GM18502 (cell line): ENCODE measurements around the gene AKAP1.

Experiments used
- ATAC-seq: cut with Tn5 transposase; IDR thresholded peaks from one replicate; pipeline ENCODE4 v1.9.1; 2021; ENCODE audit warnings: mild to moderate bottlenecking; ENCODE audit not compliant: unreplicated experiment, poor library complexity

AKAP1 gene

DNA sequence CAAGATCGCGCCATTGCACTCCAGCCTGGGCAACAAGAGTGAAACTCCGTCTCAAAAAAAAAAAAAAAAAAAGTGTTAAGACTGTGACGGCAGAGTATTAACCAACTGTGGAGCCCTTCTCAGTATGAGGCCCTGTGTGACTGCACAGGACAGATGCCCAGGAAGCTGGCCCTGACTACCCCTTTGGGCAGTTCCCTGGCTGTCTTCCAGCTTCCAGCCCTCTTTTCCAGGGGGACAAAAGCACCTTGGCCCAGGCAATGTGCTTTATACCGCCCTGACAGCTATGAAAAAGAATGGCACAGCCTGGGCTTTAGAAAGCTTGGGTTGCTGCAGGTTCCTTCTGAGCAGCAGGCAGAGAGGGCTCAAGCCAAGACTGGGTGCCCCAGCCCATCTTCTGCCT is 61.2 kb downstream of the AKAP1 start:
- ATAC-seq: no peak

DNA sequence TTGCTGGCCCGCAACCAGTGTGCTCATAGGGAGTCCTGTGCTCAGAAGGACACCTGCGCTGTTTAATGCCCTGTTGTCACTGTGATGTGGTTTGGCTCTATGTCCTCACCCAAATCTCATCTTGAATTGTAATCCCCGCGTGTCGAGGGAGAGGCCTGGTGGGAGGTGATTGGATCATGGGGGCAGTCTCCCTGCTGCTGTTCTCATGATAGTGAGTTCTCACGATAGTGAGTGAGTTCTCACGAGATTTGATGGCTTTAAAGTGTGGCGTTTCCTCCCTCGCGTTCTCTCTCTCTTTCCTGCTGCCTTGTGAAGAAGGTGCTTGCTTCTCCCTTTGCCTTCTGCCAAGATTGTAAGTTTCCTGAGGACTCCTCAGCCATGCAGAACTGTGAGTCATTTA is 66.8 kb downstream of the AKAP1 start:
- no peak for ATAC-seq

DNA sequence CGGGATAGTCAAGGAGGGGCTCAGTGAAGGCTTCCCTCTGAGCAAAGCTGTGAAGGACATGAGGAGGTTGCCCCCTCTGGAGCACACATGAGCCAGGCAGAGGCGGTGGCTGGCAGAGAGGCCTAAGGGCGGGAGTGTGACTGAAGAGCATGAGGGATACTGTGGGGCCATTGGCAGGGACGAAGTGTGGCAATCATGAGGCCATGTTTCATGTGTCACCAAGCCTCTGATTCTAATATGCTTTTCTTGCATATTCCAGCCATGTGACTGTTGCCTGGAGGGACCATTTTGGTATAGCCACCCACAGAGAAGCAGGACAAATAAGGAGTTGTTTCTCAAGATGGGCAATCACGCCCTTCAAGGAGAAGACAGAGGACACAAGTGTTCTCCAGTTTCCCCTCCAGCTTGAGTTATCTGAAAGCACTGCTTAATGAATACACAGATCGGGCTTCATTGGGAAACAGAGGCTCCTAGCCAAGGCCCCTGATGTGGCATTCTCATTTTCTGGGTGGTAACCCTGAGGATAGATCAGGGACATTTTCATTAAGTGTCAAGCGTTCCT is 68.0 kb downstream of the AKAP1 start:
- ATAC-seq: no peak

DNA sequence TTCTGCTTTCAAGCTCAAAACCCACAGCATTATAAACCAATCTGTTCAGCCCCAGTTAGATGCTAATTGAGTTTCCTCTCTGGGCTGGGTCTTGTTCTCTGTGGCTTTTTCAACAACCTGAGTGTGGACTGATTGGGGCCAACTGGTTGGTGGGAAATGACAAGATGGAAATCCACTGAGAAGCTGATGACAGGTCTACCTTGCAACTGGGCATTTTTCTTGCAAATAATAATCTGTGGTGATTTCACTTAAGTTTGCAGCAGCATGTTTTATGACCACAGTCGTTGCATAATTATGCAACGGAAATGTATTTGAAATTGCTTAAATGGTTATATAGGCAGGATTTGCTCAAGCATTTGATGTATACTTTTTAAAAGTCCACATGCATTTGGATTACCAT is 69.9 kb downstream of the AKAP1 start:
- no peak for ATAC-seq

DNA sequence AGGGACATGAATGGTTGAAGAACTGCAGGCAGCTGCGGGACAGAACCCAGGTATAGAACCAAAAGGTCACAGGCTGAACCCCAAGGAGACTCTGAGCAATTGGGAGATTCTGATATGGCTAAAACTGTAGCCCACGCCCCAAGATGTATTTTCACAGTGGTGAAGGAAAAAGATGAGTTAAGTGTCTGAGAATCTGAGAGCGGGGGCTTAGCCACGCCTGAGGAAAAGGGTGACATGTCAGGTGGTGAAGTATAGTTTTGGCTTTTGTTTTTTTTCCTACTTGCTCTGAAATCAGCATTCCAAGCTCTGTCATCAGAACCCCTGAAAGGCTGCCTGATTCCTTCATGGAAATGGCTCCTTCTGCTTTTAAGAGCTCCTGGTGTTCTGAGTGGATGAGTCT is 73.3 kb downstream of the AKAP1 start:
- ATAC-seq: no peak

DNA sequence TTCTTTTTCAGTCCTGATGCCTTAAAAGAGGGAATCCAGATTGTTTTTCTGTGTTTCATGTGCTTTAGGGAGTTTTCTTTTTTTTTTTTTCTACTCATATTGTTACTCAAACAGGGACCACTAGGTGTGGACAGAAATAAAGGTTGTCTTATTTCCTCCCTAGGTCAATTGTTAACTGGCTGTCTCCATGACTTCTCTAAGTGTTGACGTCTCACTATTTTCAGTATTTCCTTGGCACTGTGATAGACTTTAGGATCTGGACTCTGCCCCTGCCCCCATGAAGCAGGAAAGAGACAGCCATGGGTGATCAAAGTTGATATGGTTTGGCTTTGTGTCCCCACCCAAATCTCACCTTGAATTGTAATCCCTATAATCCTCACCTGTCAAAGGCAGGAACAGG is 73.7 kb downstream of the AKAP1 start:
- no peak for ATAC-seq

DNA sequence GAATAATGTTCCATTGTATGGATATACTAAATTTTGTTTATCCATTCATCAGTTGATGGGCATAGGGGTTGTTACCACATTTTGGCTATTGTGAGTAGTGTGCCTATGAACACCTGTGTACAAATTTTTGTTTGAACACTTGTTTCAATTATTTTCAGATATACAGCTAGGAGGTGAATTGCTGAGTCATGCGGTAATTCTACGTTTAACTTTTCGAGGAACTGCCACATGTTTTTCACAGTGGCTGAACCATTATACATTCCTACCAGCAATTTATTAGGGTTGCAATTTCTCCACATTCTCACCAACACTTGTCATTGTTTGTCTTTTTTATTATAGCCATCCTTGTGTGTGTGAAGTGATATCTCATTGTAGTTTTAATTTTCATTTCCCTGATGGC is 75.6 kb downstream of the AKAP1 start:
- no peak for ATAC-seq

DNA sequence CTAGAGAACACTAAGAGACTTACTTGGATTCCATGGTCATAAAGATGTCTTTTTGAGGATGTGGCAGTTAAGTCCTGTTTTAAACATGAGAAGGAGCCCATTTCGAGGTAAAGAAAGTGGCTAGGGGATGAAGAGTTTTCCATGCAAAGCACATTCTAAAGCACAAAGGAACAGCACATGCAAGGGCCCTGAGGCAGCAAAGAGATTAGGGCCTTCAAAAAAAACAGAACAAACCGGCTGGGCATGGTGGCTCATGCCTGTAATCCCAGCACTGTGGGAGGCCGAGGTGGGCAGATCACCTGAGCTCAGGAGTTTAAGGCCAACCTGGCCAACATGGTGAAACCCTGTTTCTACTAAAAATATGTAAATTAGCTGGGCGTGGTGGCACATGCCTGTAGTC is 79.8 kb downstream of the AKAP1 start:
- no peak for ATAC-seq

DNA sequence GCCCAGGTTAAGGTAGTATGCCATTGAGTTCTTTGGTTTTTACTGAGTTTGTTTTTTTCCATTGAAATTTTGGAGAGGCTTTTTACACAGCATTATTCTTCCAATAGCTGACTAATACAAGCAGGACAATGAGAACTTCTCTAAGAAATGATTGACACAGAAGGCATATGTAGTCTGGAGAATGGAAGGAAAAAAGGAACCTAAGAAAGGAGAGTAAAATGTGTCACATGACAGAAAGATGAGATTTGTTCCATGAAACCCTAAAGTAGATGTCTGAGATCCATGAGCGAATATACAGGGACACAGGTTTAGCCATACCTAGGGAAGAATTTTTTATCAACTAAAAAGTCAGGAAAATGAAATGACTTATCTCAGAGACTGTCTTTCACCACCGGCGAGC is 80.7 kb downstream of the AKAP1 start:
- no peak for ATAC-seq

DNA sequence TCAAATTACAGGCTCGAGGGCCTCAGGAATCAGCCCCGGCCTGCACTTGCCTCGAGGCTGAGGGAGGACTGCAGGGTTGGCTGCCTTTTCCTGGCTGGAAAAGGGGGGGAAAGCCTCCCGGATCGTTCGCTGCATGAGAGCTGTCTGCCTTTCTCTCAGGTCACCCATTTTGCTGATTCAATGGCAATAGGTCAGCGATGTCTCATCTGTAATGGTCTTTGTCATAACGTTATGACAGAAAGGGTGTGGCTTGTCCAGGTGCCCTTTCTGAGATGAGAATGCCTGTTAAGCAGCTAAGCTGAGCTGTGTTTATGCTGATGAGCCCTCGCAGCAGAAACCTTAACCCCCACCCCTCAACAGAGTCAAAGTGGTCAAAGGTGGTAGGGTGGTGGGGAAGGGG is 81.8 kb downstream of the AKAP1 start:
- no peak for ATAC-seq

DNA sequence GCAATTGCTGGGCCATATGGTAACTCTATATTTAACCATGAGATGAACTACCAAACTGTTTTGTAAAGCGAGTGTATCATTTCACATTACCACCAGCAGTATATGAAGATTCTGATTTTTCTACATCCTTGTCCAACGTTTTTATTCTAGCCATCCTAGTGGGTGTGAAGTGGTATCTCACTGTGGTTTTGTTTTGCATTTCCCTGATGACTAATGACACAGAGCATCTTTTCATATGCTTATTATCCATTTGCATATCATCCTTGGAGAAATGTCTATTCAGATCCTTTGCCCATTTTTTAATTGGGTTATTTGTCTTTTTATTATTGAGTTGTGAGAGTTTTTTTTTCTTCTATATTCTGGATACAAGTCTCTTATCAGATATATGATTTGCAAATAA is 83.6 kb downstream of the AKAP1 start:
- ATAC-seq: no peak

DNA sequence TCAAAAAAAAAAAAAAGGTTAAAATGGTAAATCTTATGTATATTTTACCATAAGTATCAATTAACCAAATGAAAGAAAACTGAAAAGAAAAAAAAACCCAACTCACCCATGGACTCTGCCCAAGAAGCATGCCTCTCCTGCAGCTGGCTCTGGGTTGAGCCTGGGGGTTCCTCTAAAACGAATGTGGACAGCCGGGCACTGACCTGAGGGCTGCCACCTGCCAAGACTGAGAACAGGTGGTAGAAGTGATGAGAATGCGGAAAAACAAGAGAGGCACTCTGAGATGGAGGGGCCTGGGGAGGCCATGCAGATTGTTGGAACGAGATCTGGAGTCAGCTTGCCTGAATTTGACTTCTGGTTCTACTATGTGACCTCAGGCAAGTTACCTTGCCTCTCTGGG is 85.8 kb downstream of the AKAP1 start:
- ATAC-seq: no peak
